Activated CD4-positive, alpha-beta T cell treated with anti-CD3 and anti-CD28 coated beads, Interleukin-2, Interleukin-6, amounts not matched to agents 100 ng/mL and 50 ng/mL, durations not matched to agents 16 hours and 8 hours (primary cell): ENCODE measurements around the gene GPR107.

Source experiments
- DNase-seq: peaks from one replicate; pipeline ENCODE4 v3.0.0-alpha.2; 2020

GPR107 gene

DNA sequence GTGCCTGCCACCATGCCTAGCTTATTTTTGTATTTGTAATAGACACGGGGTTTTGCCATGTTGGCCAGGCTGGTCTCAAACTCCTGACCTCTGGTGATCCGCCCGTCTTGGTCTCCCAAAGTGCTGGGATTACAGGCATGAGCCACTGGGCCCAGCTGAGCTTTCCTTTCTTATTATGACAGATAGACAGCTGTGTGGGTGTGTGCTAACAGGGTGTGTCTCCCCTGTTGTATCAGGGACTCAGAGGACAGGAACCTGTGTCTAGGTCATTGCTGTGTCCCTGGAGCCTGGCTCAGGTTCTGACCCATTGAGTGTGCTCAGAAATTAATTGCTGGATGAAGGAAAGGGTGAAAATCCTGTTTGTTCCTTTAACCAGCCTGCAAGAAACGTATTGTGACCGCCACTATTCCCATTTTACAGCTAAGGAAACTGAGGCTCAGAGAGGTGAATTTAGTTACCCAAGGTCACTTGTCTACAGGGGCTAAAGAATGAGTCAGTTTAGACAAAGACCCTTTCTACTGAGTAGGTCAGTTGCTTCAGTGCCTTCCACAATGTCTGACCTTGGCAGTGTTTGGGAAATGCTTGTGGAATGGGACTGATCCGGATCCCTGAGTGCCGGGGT, 135.3 kb downstream of the GPR107 start:
- DNase-seq = no peak
